Adrenal gland (tissue), 12 donors: ENCODE data around the gene AHCY. TPM values are rescaled to one million over a fixed set of nuclear protein-coding genes. Genes with fewer than 3 reads are reported as not detected.
"Not testable (repeated sequence)": the region's sequence is repeated elsewhere in the genome, so short reads cannot be mapped to it uniquely, and the experiment has no call there.

ENCODE experiments used
- DNase-seq, 7 donors: peaks; one replicate each; pipeline ENCODE4 v3.0.0-alpha.2; 2019 to 2020
- H3K27ac ChIP-seq, 5 donors: fragments of 200-600 bp; sonication (generic) in 4 of 5; 1 replicate in 3 of 5; 2 replicates in 2 of 5; pipeline versions ENCODE4 v1.5.1 to v1.8.0; 2016 to 2020; ENCODE audit warnings: mild to moderate bottlenecking in 1 of 5
- H3K27me3 ChIP-seq: fragments of 200-600 bp; 2 replicates; pipeline ENCODE4 v1.8.0; 2021
- H3K36me3 ChIP-seq, 2 donors: fragments of 200-600 bp; replicated peaks in 1 of 2; 1 replicate in 1 of 2; 2 replicates in 1 of 2; pipeline versions ENCODE4 v1.5.1 to v1.8.0; 2018 to 2022
- H3K4me1 ChIP-seq, 2 donors: fragments of 200-600 bp; replicated peaks in 1 of 2; 1 replicate in 1 of 2; 2 replicates in 1 of 2; pipeline versions ENCODE4 v1.5.1 to v1.8.0; 2018 to 2021
- H3K4me3 ChIP-seq, 4 donors: fragments of 200-600 bp; sonication (generic) in 3 of 4; one replicate each; pipeline ENCODE4 v1.5.1; 2016 to 2018
- H3K9me3 ChIP-seq, 3 donors: fragments of 200-600 bp; sonication (generic) in 1 of 3; replicated peaks in 1 of 3; 1 replicate in 2 of 3; 2 replicates in 1 of 3; pipeline versions ENCODE4 v1.5.1 to v1.8.0; 2016 to 2021
- CTCF ChIP-seq, 6 experiments: fragments of 450-650 bp in 4 of 6; fragments of 200-600 bp in 2 of 6; sonication (generic) in 1 of 6; IDR thresholded peaks; 1 replicate in 5 of 6; 2 replicates in 1 of 6; pipeline versions ENCODE4 v1.5.1 to v1.8.0; 2016 to 2021; ENCODE audit warnings: antibody characterized with exemption in 6 of 6, mild to moderate bottlenecking in 2 of 6, moderate library complexity in 1 of 6
- POLR2A ChIP-seq, 2 donors: fragments of 450-650 bp; IDR thresholded peaks; one replicate each; pipeline ENCODE4 v1.6.1; 2017; ENCODE audit warnings: antibody characterized with exemption in 2 of 2, mild to moderate bottlenecking in 2 of 2, moderate library complexity in 1 of 2
- WGBS, 4 donors: extraction: QIAGEN DNeasy Blood & Tissue Kit in 2 of 4; methylation state at CpG; one replicate each; pipeline versions ENCODE4 v1.1.5 to v1.1.7; 2013 to 2017; 5-methylcytosine and 5-hydroxymethylcytosine counted together
- intact Hi-C, 2 donors: fragments of 100-400 bp; cut with DNase I; formaldehyde crosslinking; loops; one replicate each; pipeline versions ENCODE4 v1.14.1 to v1.15.0; 2022 to 2023
- polyA plus RNA-seq, 3 donors: library from polyadenylated mRNA; stranded (reverse); fragments of 200-250 nt in 2 of 3; fragments of 350-450 nt in 1 of 3; fragmentation: Illumina TruSeq in 1 of 3; extraction: RNeasy Lipid Tissue Mini Kit (QIAGEN cat#74804) in 1 of 3; gene quantifications; one replicate each; pipeline ENCODE4 v1.2.3, GENCODE V29; 2013 to 2014
- total RNA-seq, 9 donors: library from RNA; depleted of rRNA in 4 of 9; stranded (reverse); fragments of >200 nt in 4 of 9; fragments of 120-200 nt in 1 of 9; fragmentation: NEBNext Ultra II Directional in 1 of 9; extraction: Animal tissue kit (Norgen Biotek cat#: 25700) in 1 of 9; gene quantifications; one replicate each; pipeline versions ENCODE4 v1.1.0 to v1.2.4, GENCODE V29; 2013 to 2023
- donor health status: healthy with polysubstance abuse.
- donor health status: Bipolar disorder and iron deficiency.
- donor health status: DM: yes; HTN: yes; CAD: no.
- donor health status: DM: no; HTN: no; CAD: no.
- donor health status: DM: no; HTN: no; CAD: no.
- donor health status: DM: yes; HTN: yes; CAD: no.

Gene AHCY
- total and polyA plus RNA-seq, 12 donors = 57.6 to 136 (median 73.4) TPM

GRCh38 chr20:34345402-34345736 lies 42.2 kb upstream of the AHCY start:
- H3K27me3 ChIP-seq = no peaks in the 10 kb centered on the region
- WGBS, 4 donors = 82 to 94% (median 89%) methylated on average over 6 of the region's 6 CpGs
- TF ChIP-seq POLR2A (IDR thresholded peaks at IDR 0.05) (no peak), CTCF (IDR thresholded peaks at IDR 0.05) (no peak)
- no peak overlapping the region for H3K27ac ChIP-seq
- H3K9me3 ChIP-seq = no peaks in the 10 kb centered on the region
- H3K36me3 ChIP-seq = no peaks in the 10 kb centered on the region
- H3K4me1 ChIP-seq = no peaks in the 10 kb centered on the region
- no peak for DNase-seq
- intact Hi-C loops = no loop called here
- H3K4me3 ChIP-seq = no peak overlapping the region

DNA sequence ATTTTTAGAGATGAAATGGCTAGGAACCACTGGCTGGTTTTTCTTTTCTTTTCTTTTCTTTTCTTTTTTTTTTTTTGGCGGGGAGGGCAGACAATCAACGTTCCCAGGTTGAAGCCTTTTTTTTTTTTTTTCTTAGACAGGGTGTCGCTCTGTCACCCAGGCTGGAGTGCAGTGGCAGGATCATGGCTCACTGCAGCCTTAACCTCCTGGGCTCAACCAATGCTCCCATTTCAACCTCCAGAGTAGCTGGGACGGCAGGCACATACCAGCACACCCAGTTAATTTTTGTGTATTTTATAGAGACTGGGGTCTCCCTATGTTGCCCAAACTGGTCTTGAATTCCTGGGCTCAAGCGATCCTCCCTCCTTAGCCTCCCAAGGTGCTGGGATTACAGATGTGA lies 41.1 kb upstream of the AHCY start:
- H3K27ac ChIP-seq = no peak overlapping the region
- no peaks in the 10 kb centered on the region for H3K27me3 ChIP-seq
- intact Hi-C loops = no loop called here
- no peak overlapping the region for H3K4me3 ChIP-seq
- DNase-seq = no peak
- 73 to 85% (median 79%) methylated on average over 5 of the region's 5 CpGs for WGBS, 4 donors
- no peaks in the 10 kb centered on the region for H3K9me3 ChIP-seq
- no peaks in the 10 kb centered on the region for H3K4me1 ChIP-seq
- H3K36me3 ChIP-seq = no peaks in the 10 kb centered on the region
- no peak for TF ChIP-seq CTCF (IDR thresholded peaks at IDR 0.05)
- no peak for TF ChIP-seq POLR2A (IDR thresholded peaks at IDR 0.05)

- H3K4me1 ChIP-seq = no peaks in the 10 kb centered on the region
- no peak for TF ChIP-seq CTCF (IDR thresholded peaks at IDR 0.05)
- TF ChIP-seq POLR2A (IDR thresholded peaks at IDR 0.05) = no peak
- H3K9me3 ChIP-seq = no peaks in the 10 kb centered on the region
- H3K27ac ChIP-seq = no peak overlapping the region
- intact Hi-C loops = no loop called here
- 82 to 86% (median 83%) methylated on average over 10 of the region's 10 CpGs for WGBS, 4 donors
- no peak overlapping the region for H3K4me3 ChIP-seq
- no peaks in the 10 kb centered on the region for H3K27me3 ChIP-seq
- no peak for DNase-seq
- H3K36me3 ChIP-seq = no peaks in the 10 kb centered on the region
These were observed 40.5 kb upstream of the AHCY start for GRCh38 chr20:34343458-34344211.

- intact Hi-C loops = not testable (repeated sequence)
These were observed 38.0 kb upstream of the AHCY start for GRCh38 chr20:34341199-34341598.

GRCh38 chr20:34340726-34341125 lies 37.6 kb upstream of the AHCY start:
- WGBS, 4 donors = 88 to 93% (median 91%) methylated on average over 10 of the region's 10 CpGs
- H3K27ac ChIP-seq, H3K4me1 ChIP-seq, DNase-seq, H3K4me3 ChIP-seq, intact Hi-C loops, H3K27me3 ChIP-seq, H3K9me3 ChIP-seq, H3K36me3 ChIP-seq: not testable (repeated sequence)

More at GRCh38 chr20:34341199-34341598, 38.0 kb upstream of the AHCY start:
- not testable (repeated sequence) for H3K4me1 ChIP-seq, H3K27ac ChIP-seq, H3K4me3 ChIP-seq, H3K27me3 ChIP-seq, H3K36me3 ChIP-seq, H3K9me3 ChIP-seq, DNase-seq
- WGBS, 4 donors = 91 to 99% (median 94%) methylated on average over 9 of the region's 9 CpGs
